Camera-type eye (tissue), 1 donor: ENCODE measurements around the gene ATP13A2. TPM values are rescaled to one million over a fixed set of nuclear protein-coding genes. Genes with fewer than 3 reads are reported as not detected.

Experiments used
- total RNA-seq: library from RNA; depleted of rRNA; stranded (reverse); fragments of >200 nt; gene quantifications from one replicate; pipeline ENCODE4 v1.2.3, GENCODE V29; 2014

The ATP13A2 gene, protein sequence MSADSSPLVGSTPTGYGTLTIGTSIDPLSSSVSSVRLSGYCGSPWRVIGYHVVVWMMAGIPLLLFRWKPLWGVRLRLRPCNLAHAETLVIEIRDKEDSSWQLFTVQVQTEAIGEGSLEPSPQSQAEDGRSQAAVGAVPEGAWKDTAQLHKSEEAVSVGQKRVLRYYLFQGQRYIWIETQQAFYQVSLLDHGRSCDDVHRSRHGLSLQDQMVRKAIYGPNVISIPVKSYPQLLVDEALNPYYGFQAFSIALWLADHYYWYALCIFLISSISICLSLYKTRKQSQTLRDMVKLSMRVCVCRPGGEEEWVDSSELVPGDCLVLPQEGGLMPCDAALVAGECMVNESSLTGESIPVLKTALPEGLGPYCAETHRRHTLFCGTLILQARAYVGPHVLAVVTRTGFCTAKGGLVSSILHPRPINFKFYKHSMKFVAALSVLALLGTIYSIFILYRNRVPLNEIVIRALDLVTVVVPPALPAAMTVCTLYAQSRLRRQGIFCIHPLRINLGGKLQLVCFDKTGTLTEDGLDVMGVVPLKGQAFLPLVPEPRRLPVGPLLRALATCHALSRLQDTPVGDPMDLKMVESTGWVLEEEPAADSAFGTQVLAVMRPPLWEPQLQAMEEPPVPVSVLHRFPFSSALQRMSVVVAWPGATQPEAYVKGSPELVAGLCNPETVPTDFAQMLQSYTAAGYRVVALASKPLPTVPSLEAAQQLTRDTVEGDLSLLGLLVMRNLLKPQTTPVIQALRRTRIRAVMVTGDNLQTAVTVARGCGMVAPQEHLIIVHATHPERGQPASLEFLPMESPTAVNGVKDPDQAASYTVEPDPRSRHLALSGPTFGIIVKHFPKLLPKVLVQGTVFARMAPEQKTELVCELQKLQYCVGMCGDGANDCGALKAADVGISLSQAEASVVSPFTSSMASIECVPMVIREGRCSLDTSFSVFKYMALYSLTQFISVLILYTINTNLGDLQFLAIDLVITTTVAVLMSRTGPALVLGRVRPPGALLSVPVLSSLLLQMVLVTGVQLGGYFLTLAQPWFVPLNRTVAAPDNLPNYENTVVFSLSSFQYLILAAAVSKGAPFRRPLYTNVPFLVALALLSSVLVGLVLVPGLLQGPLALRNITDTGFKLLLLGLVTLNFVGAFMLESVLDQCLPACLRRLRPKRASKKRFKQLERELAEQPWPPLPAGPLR
- 29.6 TPM for total RNA-seq

DNA sequence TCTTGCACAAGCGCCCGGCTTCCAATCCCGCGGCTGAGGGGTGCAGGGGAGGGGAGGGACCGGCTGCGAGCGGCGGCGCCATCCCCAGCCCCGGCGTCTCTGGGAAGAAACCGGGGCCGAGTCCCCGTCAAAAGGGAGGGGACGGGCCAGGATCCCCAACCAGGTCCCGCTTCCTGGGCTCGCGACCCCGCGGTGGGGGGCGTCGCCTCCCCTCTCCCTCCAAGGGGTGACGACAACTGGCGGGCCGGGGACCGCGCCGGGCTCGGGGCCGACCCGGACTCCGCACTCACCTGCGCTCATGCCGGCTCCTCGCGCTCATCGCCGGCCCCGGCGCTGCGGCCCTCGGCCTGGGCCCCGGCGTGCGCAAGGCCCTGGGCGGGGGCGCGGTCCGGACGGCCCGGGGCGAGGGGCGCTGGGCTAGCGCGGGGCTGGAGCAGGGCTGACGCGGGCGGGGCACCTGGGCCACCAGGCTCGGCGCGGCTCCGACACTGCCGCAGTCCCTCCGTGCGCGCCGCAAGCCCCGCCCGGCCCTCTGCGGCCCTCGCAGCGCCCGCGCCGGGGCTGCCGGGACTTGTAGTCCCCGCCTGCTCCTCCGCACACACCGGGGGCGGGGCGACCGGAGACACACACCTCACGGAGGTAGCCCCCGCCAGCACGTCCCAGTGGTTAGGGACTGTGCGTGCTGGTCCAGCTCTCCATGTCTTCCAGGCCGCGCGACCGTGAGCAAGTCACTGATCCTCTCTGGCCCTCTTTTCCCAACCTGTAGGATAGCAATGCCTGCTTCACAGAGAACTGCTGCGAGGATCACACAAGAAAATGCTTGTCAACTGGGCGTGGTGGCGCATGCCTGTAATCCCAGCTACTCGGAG, at the start of gene ATP13A2:
ATP13A2 (minus strand) TSS at position 490 of the 869 bp plus-strand sequence; CDS start at position 300, 190 bp downstream.

DNA sequence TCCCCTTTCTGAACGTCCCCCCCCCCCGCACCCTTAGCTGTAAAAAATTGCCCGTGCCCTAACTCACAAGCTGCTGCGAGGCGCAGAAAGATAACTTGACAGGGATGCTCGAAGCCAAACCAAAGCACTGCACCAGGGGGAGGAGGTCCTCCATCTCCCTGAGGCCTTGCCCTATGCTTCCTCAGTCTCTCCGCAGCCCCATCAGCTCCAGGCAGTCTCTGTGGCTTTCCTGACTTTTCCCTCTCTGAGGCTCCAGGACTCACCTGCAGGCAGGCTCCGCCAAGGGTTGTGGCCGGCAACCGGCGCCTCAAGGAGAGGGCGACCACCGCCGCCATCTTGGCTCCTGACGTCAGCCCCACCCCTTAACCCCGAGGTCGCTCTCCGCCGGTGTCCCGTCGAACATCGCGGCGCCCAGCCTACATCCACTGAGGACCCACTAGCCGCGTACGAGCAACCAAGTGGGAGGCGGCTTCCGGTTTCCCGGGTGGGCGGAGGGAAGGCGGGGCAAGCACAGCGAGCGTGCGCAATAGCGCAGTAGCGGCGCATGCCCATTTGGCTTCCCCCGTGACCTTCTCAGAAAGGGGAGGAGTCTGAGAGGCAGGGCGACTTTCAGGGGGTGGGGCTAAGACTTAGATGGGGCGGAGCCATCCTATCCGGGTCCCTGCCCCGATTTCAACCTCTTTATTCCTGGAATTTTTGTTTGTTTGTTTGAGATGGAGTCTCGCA, 42.1 kb upstream of the ATP13A2 start, which contains the start of gene SDHB:
SDHB (minus strand) TSS at position 348 of the 726 bp plus-strand sequence; CDS start at position 335, 13 bp downstream.

DNA sequence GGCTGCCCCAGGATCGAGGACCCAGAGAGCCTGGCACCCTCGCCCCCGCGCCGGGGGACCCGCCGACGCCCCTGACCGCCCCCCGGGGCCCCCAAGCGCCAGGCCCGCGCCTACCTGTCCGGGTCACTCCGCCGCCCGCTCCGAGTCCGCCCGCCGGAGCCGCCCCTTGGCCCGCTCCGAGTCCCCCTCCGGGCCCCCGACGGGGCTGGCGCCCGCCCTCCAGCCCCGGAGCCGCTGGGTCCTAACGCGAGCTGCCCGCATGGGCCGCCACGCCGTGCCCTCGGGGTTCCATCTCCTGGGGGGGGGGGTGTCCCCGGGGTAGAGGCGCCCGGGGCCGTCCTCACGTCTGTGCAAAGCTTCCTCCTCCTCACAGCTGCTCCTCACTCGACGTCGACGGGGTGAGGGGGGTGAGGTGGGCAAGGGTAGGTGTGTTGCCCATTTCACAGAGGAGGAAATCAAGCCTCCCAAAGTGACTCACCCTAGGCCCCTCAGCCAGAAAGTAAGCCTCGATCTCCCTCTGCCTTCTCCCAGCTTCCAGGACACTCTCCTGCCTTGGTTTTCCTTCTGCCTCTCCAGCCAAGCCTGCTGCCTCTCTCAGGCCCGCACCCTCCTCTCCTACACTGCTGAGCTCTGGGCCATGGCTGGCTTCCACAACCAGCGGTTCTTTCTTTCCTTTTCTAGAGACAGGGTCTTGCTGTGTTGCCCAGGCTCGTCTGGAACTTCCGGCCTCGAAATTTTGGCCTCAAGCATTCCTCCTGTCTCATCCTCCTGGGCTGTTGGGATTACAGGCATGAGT, 31.1 kb downstream of the ATP13A2 start, which contains the start of gene MFAP2:
MFAP2 (minus strand) TSS at position 148 of the 796 bp plus-strand sequence. CDS start 2,347 bp downstream, outside the sequence.

Other genes starting within 250 kb of the ATP13A2 start
- under 0.01 TPM for gene RNU1-2, start 115.9 kb downstream of the ATP13A2 start, total RNA-seq
- 81.3 TPM for gene CROCC, start 90.0 kb downstream of the ATP13A2 start, total RNA-seq
- 52.1 TPM for gene MFAP2, start 31.3 kb downstream of the ATP13A2 start, total RNA-seq
- 59.8 TPM for gene SDHB, start 42.1 kb upstream of the ATP13A2 start, total RNA-seq
- 24.0 TPM for gene PADI2, start 107.5 kb upstream of the ATP13A2 start, total RNA-seq
- gene PADI1, start 193.2 kb upstream of the ATP13A2 start, total RNA-seq: 0.33 TPM
- 0.11 TPM for gene PADI3, start 237.2 kb upstream of the ATP13A2 start, total RNA-seq